Measurements from ENCODE around the gene DGKH.

DNA sequence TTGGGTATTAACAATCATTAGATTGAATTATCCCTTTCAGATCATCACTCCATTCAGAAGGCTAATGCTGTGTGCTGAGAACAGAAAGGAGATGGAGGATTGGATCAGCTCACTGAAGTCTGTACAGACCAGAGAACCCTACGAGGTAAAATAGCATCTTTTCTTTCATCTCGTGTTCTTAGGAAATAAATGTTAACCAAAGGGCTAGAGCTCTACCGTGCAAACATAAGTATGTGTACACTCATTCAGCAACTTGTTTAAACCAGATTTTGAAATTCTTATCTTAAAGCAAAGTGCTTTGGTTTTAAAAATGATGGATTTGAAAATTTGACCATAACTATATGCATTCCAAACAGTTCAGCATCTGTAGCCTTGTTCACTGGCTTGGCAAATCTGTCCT lies 106.8 kb downstream of the DGKH start:
- TF ChIP-seq, protein P1, sequence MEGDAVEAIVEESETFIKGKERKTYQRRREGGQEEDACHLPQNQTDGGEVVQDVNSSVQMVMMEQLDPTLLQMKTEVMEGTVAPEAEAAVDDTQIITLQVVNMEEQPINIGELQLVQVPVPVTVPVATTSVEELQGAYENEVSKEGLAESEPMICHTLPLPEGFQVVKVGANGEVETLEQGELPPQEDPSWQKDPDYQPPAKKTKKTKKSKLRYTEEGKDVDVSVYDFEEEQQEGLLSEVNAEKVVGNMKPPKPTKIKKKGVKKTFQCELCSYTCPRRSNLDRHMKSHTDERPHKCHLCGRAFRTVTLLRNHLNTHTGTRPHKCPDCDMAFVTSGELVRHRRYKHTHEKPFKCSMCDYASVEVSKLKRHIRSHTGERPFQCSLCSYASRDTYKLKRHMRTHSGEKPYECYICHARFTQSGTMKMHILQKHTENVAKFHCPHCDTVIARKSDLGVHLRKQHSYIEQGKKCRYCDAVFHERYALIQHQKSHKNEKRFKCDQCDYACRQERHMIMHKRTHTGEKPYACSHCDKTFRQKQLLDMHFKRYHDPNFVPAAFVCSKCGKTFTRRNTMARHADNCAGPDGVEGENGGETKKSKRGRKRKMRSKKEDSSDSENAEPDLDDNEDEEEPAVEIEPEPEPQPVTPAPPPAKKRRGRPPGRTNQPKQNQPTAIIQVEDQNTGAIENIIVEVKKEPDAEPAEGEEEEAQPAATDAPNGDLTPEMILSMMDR (IDR thresholded peaks at IDR 0.05; ENCODE audit: poor library complexity): no peak
- TF ChIP-seq EZH2phosphoT487 (IDR thresholded peaks at IDR 0.05; ENCODE audit: low read depth, severe bottlenecking, unreplicated experiment): no peak
